ENCODE data around the gene SYNCRIP. TPM values are rescaled to one million over a fixed set of nuclear protein-coding genes. Genes with fewer than 3 reads are reported as not detected.
"Not testable (repeated sequence)": the region's sequence is repeated elsewhere in the genome, so short reads cannot be mapped to it uniquely, and the experiment has no call there.

Gene SYNCRIP
- polyA plus RNA-seq, 1 experiment = 40.4 TPM

- no peak for TF ChIP-seq CTCF (IDR thresholded peaks at IDR 0.05; ENCODE audit: low read depth, low read length)
- CTCF ChIA-PET = interaction anchor here (1.1 kb wide), 1 partner anchor 36 kb away, joined by 5 read pairs; no protein-coding TSS in a partner anchor
- DNase-seq (ENCODE audit: low read depth, low spot score) = no peak
Observed at GRCh38 chr6:85641522-85641896, 1.2 kb downstream of the SYNCRIP start.

GRCh38 chr6:85640821-85641220 lies 1.9 kb downstream of the SYNCRIP start:
- no peaks in the 10 kb centered on the region for H3K27me3 ChIP-seq (ENCODE audit: control insufficient read depth, insufficient read depth, low read length)
- ChIA-PET CTCF (interaction anchor here (0.6 to 1.1 kb wide), 3 partner anchors 37 to 155 kb away, joined by 3 to 5 read pairs (median 3); no protein-coding TSS in a partner anchor), POLR2A (interaction anchor here (0.7 to 9.2 kb wide), 2 partner anchors 11 to 36 kb away, joined by 4 to 582 read pairs; no protein-coding TSS in a partner anchor)
- H3K27ac ChIP-seq (ENCODE audit: low read depth, low read length) = no peak overlapping the region
- TF ChIP-seq CTCF (IDR thresholded peaks at IDR 0.05; ENCODE audit: low read depth, low read length) = no peak
- peaks cover 3% of the 10 kb centered on the region; the same call in 1 of the 2 replicates for H3K9me3 ChIP-seq (ENCODE audit: control insufficient read depth, insufficient read depth, low read length)
- H3K4me3 ChIP-seq (ENCODE audit: low read depth, low read length) = peak overlapping the region; percentile 99
- no peak for DNase-seq (ENCODE audit: low read depth, low spot score)

More at GRCh38 chr6:85641522-85641896, 1.2 kb downstream of the SYNCRIP start:
- H3K9me3 ChIP-seq (ENCODE audit: control insufficient read depth, insufficient read depth, low read length) = peaks cover 6% of the 10 kb centered on the region; the same call in 1 of the 2 replicates
- H3K4me3 ChIP-seq (ENCODE audit: low read depth, low read length) = peak overlapping the region; percentile 99
- no peak overlapping the region for H3K27ac ChIP-seq (ENCODE audit: low read depth, low read length)
- POLR2A ChIA-PET = interaction anchor here (9.2 kb wide), 1 partner anchor 35 kb away, joined by 582 read pairs; no protein-coding TSS in a partner anchor
- no peaks in the 10 kb centered on the region for H3K27me3 ChIP-seq (ENCODE audit: control insufficient read depth, insufficient read depth, low read length)

GRCh38 chr6:85637579-85637978 lies 5.1 kb downstream of the SYNCRIP start:
- H3K4me3 ChIP-seq (ENCODE audit: low read depth, low read length) = no peak overlapping the region
- TF ChIP-seq CTCF (IDR thresholded peaks at IDR 0.05; ENCODE audit: low read depth, low read length) = no peak
- CTCF ChIA-PET = interaction anchor here (2.5 kb wide), 1 partner anchor 40 kb away, joined by 8 read pairs; no protein-coding TSS in a partner anchor

GRCh38 chr6:85632164-85632942 lies 10.3 kb downstream of the SYNCRIP start:
- POLR2A ChIA-PET = interaction anchor here (1.4 to 1.5 kb wide), 2 partner anchors 10 to 46 kb away, joined by 14 to 15 read pairs; partner anchors contain the start of gene SYNCRIP
- no peak overlapping the region for H3K4me3 ChIP-seq (ENCODE audit: low read depth, low read length)
- DNase-seq (ENCODE audit: low read depth, low spot score) = no peak
- TF ChIP-seq CTCF (IDR thresholded peaks at IDR 0.05; ENCODE audit: low read depth, low read length) = no peak
- CTCF ChIA-PET = interaction anchor here (0.6 kb wide), 1 partner anchor 35 kb away, joined by 3 read pairs; no protein-coding TSS in a partner anchor
- H3K27me3 ChIP-seq (ENCODE audit: control insufficient read depth, insufficient read depth, low read length) = no peaks in the 10 kb centered on the region
- no peak overlapping the region for H3K27ac ChIP-seq (ENCODE audit: low read depth, low read length)
- no peaks in the 10 kb centered on the region for H3K9me3 ChIP-seq (ENCODE audit: control insufficient read depth, insufficient read depth, low read length)

More at GRCh38 chr6:85637579-85637978, 5.1 kb downstream of the SYNCRIP start:
- Histone ChIP-seq H3K27ac (ENCODE audit: low read depth, low read length) (no peak overlapping the region), H3K27me3 (ENCODE audit: control insufficient read depth, insufficient read depth, low read length) (no peaks in the 10 kb centered on the region), H3K9me3 (ENCODE audit: control insufficient read depth, insufficient read depth, low read length) (no peaks in the 10 kb centered on the region; the same call in 1 of the 2 replicates)
- POLR2A ChIA-PET = interaction anchor here (9.2 kb wide), 1 partner anchor 39 kb away, joined by 582 read pairs; no protein-coding TSS in a partner anchor
- DNase-seq (ENCODE audit: low read depth, low spot score) = no peak

- not testable (repeated sequence) for H3K27ac ChIP-seq (ENCODE audit: low read depth, low read length); H3K27me3 ChIP-seq (ENCODE audit: control insufficient read depth, insufficient read depth, low read length); H3K9me3 ChIP-seq (ENCODE audit: control insufficient read depth, insufficient read depth, low read length); H3K4me3 ChIP-seq (ENCODE audit: low read depth, low read length); DNase-seq (ENCODE audit: low read depth, low spot score)
- ChIA-PET CTCF (interaction anchor here (0.6 kb wide), 1 partner anchor 36 kb away, joined by 4 read pairs; no protein-coding TSS in a partner anchor), POLR2A (interaction anchor here (0.6 to 1.5 kb wide), 3 partner anchors 12 to 107 kb away, joined by 4 to 15 read pairs (median 14); partner anchors contain the start of gene SYNCRIP)
Observed at GRCh38 chr6:85631117-85631516, 11.6 kb downstream of the SYNCRIP start.
